Heart left ventricle (tissue), 16 donors: ENCODE measurements around the gene MTHFR. TPM values are rescaled to one million over a fixed set of nuclear protein-coding genes. Genes with fewer than 3 reads are reported as not detected.

Experiments
- ATAC-seq, 4 donors: fragments of 200-7000 bp; cut with Tn5 transposase; one replicate each; pipeline ENCODE4 v1.9.1; 2020 to 2022; ENCODE audit warnings: moderate library complexity in 4 of 4, mild to moderate bottlenecking in 3 of 4, moderate number of reproducible peaks in 1 of 4
- DNase-seq, 5 donors: peaks; one replicate each; pipeline ENCODE4 v3.0.0-alpha.2; 2020
- H3K27ac ChIP-seq, 12 donors: fragments of 200-600 bp; sonication (generic) in 4 of 12; one replicate each; pipeline versions ENCODE4 v1.5.0 to v1.8.0; 2016 to 2022; ENCODE audit warnings: mild to moderate bottlenecking in 2 of 12
- H3K27me3 ChIP-seq, 9 donors: fragments of 200-600 bp; sonication (generic) in 2 of 9; one replicate each; pipeline versions ENCODE4 v1.5.1 to v1.8.0; 2016 to 2022; ENCODE audit warnings: mild to moderate bottlenecking in 3 of 9
- H3K36me3 ChIP-seq, 9 donors: fragments of 200-600 bp; sonication (generic) in 2 of 9; one replicate each; pipeline versions ENCODE4 v1.5.0 to v1.8.0; 2018 to 2022; ENCODE audit warnings: mild to moderate bottlenecking in 2 of 9
- H3K4me1 ChIP-seq, 12 donors: fragments of 200-600 bp; sonication (generic) in 4 of 12; one replicate each; pipeline versions ENCODE4 v1.5.0 to v1.8.0; 2016 to 2022; ENCODE audit warnings: mild to moderate bottlenecking in 3 of 12
- H3K4me3 ChIP-seq, 12 donors: fragments of 200-600 bp; sonication (generic) in 4 of 12; one replicate each; pipeline versions ENCODE4 v1.5.0 to v1.8.0; 2017 to 2022; ENCODE audit warnings: mild to moderate bottlenecking in 9 of 12, moderate library complexity in 4 of 12
- H3K9me3 ChIP-seq, 12 donors: fragments of 200-600 bp; sonication (generic) in 4 of 12; one replicate each; pipeline versions ENCODE4 v1.5.0 to v1.8.0; 2016 to 2022; ENCODE audit warnings: mild to moderate bottlenecking in 1 of 12
- POLR2A ChIP-seq, 2 donors: fragments of 450-650 bp; IDR thresholded peaks; one replicate each; pipeline ENCODE4 v1.6.1; 2017; ENCODE audit warnings: antibody characterized with exemption in 2 of 2, mild to moderate bottlenecking in 2 of 2, moderate library complexity in 2 of 2
- WGBS, 4 donors: extraction: QIAGEN DNeasy Blood & Tissue Kit in 2 of 4; methylation state at CpG; one replicate each; pipeline versions ENCODE4 v1.1.5 to v1.1.7; 2013 to 2018; 5-methylcytosine and 5-hydroxymethylcytosine counted together
- intact Hi-C, 10 donors: fragments of 100-400 bp; cut with DNase I; formaldehyde crosslinking; loops; one replicate each; pipeline versions ENCODE4 v1.11.1 to v1.14.2; 2022
- polyA plus RNA-seq, 2 donors: library from polyadenylated mRNA; stranded (reverse); fragments of 200-250 nt; gene quantifications; one replicate each; pipeline ENCODE4 v1.2.3, GENCODE V29; 2013
- total RNA-seq, 9 donors: library from RNA; depleted of rRNA in 2 of 9; stranded (reverse); fragments of >200 nt in 2 of 9; fragmentation: NEBNext Ultra II Directional in 3 of 9; extraction: Animal tissue kit (Norgen Biotek cat#: 25700) in 3 of 9; gene quantifications; one replicate each; pipeline versions ENCODE4 v1.1.0 to v1.2.4, GENCODE V29; 2016 to 2023
- TF ChIP-seq, protein P1 (sequence below), 12 donors: fragments of 200-600 bp; sonication (generic) in 4 of 12; IDR thresholded peaks; one replicate each; pipeline versions ENCODE4 v1.5.0 to v1.8.0; 2018 to 2022; ENCODE audit warnings: antibody characterized with exemption in 12 of 12, mild to moderate bottlenecking in 5 of 12
- donor health status: ischemic (EF 13 %, LVEDD 7.1; RV severe dilation, severe dysfunction).
- donor health status: healthy with polysubstance abuse.
- donor health status: DM: no; HTN: yes; CAD: no.
- donor health status: DM: no; HTN: no; CAD: no.
- donor health status: ischemic (EF 25% LVEDD 6.9; RV normal size, moderate dysfunction).
- donor health status: ischemic (EF 25% LVEDD 5.7; RV mildly dilated, moderate dysfunction).
- donor health status: healthy.
- donor health status: DM: yes; HTN: yes; CAD: no.
- donor health status: ischemic (EF 35%, LVEDD 5.7; RV mildly dilated, moderate dysfunction).
- donor health status: nonischemic (EF 11% LVEDD 7.7; RV severe dilation, severe dysfunction).
- donor health status: DM: yes; HTN: yes; CAD: no.
- donor health status: PGD.
- donor health status: ischemic (EF 29% LVEDD 5.4; RV normal size, mild dysfunction).
- donor health status: nonischemic (EF 23%, LVEDD 6.1; RV moderate dilation, normal function).

The MTHFR gene
- total and polyA plus RNA-seq, 11 donors = 21.9 to 61.2 (median 38.1) TPM

DNA sequence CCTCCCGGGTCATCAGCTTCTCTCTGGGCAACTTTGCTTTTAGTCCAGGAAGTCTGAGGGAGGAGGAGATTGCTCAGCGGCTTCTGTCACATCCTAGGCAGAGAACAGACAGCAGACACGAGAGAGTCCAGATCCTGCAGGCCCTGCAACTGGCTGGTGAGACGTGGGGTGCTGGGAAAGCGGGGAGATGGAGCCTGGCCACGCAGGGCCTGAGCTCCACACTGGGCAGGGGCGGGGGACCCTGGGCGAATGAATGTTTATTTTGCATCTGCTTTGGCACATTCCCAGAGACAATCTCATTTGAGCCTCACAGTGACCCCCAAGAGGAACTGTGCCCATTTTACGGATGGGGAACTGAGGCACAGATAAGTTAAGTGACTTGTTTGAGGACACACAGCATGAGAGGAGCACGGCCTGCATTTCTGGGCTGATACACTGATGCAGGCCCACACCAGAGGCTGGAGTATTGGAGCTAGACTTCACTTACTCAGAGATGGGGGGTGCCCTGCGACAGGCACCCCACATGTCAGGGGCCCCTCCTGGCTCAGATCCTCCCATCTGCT, 34.2 kb downstream of the MTHFR start:
- Histone ChIP-seq H3K9me3 (no peaks in the 10 kb centered on the region), H3K27me3 (no peaks in the 10 kb centered on the region), H3K36me3 (no peaks in the 10 kb centered on the region), H3K4me3 (no peak overlapping the region), H3K27ac (no peak overlapping the region), H3K4me1 (peaks cover 0 to 12% (median 3%) of the 10 kb centered on the region in 12 donors)
- WGBS, 4 donors = 70 to 80% (median 77%) methylated on average over 11 of the region's 11 CpGs
- DNase-seq = no peak
- TF ChIP-seq POLR2A (IDR thresholded peaks at IDR 0.05) = no peak
- TF ChIP-seq, protein P1, sequence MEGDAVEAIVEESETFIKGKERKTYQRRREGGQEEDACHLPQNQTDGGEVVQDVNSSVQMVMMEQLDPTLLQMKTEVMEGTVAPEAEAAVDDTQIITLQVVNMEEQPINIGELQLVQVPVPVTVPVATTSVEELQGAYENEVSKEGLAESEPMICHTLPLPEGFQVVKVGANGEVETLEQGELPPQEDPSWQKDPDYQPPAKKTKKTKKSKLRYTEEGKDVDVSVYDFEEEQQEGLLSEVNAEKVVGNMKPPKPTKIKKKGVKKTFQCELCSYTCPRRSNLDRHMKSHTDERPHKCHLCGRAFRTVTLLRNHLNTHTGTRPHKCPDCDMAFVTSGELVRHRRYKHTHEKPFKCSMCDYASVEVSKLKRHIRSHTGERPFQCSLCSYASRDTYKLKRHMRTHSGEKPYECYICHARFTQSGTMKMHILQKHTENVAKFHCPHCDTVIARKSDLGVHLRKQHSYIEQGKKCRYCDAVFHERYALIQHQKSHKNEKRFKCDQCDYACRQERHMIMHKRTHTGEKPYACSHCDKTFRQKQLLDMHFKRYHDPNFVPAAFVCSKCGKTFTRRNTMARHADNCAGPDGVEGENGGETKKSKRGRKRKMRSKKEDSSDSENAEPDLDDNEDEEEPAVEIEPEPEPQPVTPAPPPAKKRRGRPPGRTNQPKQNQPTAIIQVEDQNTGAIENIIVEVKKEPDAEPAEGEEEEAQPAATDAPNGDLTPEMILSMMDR (IDR thresholded peaks at IDR 0.05) = no peak
- intact Hi-C loops = no loop called here
- no peak for ATAC-seq

DNA sequence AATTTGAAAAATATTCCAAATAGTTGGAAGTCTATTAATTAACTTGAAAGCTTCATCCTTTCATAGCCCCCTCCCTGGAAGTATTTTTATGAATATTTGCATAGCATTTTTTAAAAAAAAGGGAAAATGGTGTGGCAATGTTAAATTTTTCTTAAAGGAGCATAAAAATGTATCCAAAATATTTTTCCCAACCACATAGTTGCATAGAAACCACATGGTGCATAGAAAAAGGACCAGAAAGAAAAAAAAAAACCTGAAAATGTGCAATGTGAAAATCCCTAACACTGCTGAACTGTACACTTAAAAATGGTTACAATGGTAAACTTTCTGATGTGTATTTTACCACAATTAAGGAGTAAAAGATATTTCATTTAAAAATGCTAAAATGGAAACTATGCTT, 35.8 kb downstream of the MTHFR start:
- Histone ChIP-seq H3K27ac (no peak overlapping the region), H3K36me3 (no peaks in the 10 kb centered on the region), H3K27me3 (no peaks in the 10 kb centered on the region), H3K9me3 (no peaks in the 10 kb centered on the region), H3K4me3 (no peak overlapping the region), H3K4me1 (peaks cover 0 to 12% (median 3%) of the 10 kb centered on the region in 12 donors)
- ATAC-seq = no peak
- intact Hi-C loops = no loop called here
- no peak for DNase-seq
- TF ChIP-seq, protein P1 (IDR thresholded peaks at IDR 0.05) = no peak
- no peak for TF ChIP-seq POLR2A (IDR thresholded peaks at IDR 0.05)

DNA sequence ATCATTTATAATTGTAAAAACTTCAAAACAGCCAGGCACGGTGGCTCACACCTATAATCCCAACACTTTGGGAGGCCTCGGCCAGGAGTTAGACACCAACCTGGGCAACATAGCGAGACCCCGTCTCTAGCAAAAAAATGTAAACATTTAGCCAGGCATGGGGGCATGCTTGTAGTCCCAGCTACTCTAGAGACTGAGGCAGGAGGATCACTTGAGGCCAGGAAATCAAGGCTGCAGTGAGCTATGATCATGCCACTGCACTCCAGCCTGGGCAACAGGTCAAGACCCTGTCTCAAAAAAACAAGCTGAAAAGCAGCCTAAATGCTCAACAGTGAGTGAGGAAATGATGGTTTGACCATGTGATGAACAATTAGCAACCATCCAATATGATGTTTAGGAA, 36.5 kb downstream of the MTHFR start:
- Histone ChIP-seq H3K9me3 (no peaks in the 10 kb centered on the region), H3K36me3 (no peaks in the 10 kb centered on the region), H3K27me3 (no peaks in the 10 kb centered on the region), H3K4me1 (peaks cover 0 to 12% (median 3%) of the 10 kb centered on the region in 12 donors), H3K4me3 (no peak overlapping the region), H3K27ac (no peak overlapping the region)
- 75 to 84% (median 81%) methylated on average over 3 to 4 of the region's 4 CpGs for WGBS, 4 donors
- TF ChIP-seq, protein P1 (IDR thresholded peaks at IDR 0.05) = no peak
- TF ChIP-seq POLR2A (IDR thresholded peaks at IDR 0.05) = no peak
- intact Hi-C loops = no loop called here
- DNase-seq (no peak), ATAC-seq (no peak)

DNA sequence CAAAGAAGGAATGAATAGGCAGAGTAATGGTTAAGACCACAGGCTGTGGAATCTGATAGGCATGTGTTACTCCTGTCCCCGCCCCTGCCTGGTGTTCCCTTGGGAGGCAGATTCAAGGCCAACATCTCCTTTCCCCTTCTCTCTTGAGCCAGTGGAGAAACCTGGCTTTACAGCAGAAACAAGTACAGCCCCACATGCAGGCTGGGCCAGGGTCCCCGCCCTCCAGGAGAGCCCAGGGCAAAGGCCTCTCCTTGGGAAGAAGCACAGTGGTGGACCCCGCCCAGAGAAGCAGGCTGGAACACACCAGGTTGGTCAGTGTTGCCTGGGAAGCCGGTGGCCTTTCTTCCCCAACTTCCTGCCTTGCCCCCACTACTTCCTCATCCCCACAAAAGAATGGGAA, 36.9 kb downstream of the MTHFR start:
- no peaks in the 10 kb centered on the region for H3K27me3 ChIP-seq
- ATAC-seq (peak in 2 of 4 donors; percentile 22 to 64), DNase-seq (no peak)
- H3K4me1 ChIP-seq = peaks cover 0 to 12% (median 3%) of the 10 kb centered on the region in 12 donors
- peak overlapping the region in 1 of 12 donors; percentile 19 for H3K27ac ChIP-seq
- intact Hi-C loops = no loop called here
- TF ChIP-seq POLR2A (IDR thresholded peaks at IDR 0.05) = no peak
- TF ChIP-seq, protein P1 (IDR thresholded peaks at IDR 0.05) = no peak
- WGBS, 4 donors = 52 to 73% (median 55%) methylated on average over 4 of the region's 4 CpGs
- H3K4me3 ChIP-seq = no peak overlapping the region
- no peaks in the 10 kb centered on the region for H3K9me3 ChIP-seq
- no peaks in the 10 kb centered on the region for H3K36me3 ChIP-seq
